Measurements from ENCODE around the gene PTCHD1. TPM values are rescaled to one million over a fixed set of nuclear protein-coding genes. Genes with fewer than 3 reads are reported as not detected.

PTCHD1 gene
- total RNA-seq, 1 donor from 2014 or later: 0.06 TPM

DNA sequence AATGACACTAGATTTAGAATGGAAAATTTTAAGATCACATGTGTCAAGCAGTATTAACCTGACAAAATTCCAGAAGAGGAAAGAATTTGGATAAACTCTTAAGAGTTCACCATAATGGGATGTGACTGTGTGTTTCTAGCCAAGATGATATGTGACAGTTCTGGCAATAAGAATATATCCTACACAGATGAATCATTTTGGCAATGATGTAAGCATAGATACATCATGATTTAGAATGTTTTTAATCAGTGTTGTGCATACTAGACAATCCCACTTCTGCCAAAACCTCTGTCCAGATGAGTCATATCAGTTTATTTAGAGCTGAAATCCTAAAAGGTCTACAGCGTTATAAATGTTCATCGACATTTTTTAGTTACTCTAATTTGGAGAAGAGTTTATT is 48.8 kb downstream of the PTCHD1 start:
- DNase-seq (ENCODE audit: low read depth): no peak
- TF ChIP-seq, protein P1, sequence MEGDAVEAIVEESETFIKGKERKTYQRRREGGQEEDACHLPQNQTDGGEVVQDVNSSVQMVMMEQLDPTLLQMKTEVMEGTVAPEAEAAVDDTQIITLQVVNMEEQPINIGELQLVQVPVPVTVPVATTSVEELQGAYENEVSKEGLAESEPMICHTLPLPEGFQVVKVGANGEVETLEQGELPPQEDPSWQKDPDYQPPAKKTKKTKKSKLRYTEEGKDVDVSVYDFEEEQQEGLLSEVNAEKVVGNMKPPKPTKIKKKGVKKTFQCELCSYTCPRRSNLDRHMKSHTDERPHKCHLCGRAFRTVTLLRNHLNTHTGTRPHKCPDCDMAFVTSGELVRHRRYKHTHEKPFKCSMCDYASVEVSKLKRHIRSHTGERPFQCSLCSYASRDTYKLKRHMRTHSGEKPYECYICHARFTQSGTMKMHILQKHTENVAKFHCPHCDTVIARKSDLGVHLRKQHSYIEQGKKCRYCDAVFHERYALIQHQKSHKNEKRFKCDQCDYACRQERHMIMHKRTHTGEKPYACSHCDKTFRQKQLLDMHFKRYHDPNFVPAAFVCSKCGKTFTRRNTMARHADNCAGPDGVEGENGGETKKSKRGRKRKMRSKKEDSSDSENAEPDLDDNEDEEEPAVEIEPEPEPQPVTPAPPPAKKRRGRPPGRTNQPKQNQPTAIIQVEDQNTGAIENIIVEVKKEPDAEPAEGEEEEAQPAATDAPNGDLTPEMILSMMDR (conservative IDR thresholded peaks at IDR 0.05; ENCODE audit: low read depth, low read length): no peak
- H3K4me3 ChIP-seq (ENCODE audit: low read depth, low read length): no peak overlapping the region

DNA sequence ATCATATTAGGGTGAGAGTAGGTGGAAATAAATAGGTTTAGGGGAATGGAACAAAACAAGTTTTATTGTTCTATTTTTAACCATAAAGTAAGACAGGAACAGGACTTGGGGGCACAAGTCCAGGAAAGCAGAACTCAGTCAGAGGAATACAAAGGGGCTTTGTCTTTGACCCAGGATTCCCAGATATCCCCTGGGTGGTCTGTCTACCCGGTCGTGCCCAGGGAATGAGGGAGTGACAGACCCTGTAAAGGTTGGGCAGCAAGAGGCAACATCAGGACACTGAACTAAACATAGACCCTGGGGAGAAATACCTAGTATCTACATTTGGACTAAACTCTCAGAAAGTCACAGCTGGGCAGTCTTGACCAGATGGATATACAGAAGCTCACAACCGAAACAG is 50.6 kb downstream of the PTCHD1 start:
- TF ChIP-seq, protein P1 (conservative IDR thresholded peaks at IDR 0.05; ENCODE audit: low read depth, low read length): no peak
- no peak overlapping the region for H3K4me3 ChIP-seq (ENCODE audit: low read depth, low read length)
- no peak for DNase-seq (ENCODE audit: low read depth)

DNA sequence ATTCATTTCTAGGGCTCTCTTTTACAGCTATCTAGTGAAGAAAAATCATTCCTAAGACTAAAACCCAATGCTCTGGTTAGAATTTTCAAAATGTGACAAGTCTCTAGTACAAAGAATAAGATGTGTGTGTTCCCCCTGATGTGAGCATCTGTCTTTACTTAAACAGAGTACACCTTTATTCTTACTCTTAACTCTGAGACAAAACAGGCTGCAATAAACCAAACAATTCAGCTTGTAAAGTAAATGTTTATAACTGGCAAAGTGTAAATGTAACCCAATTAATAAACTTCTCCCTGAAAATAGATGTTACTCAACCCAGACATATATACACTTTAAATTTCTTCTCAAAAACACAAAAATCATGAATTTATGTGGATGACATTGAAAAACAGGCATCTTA is 51.6 kb downstream of the PTCHD1 start:
- TF ChIP-seq, protein P1 (conservative IDR thresholded peaks at IDR 0.05; ENCODE audit: low read depth, low read length): no peak
- H3K4me3 ChIP-seq (ENCODE audit: low read depth, low read length): no peak overlapping the region
- no peak for DNase-seq (ENCODE audit: low read depth)

DNA sequence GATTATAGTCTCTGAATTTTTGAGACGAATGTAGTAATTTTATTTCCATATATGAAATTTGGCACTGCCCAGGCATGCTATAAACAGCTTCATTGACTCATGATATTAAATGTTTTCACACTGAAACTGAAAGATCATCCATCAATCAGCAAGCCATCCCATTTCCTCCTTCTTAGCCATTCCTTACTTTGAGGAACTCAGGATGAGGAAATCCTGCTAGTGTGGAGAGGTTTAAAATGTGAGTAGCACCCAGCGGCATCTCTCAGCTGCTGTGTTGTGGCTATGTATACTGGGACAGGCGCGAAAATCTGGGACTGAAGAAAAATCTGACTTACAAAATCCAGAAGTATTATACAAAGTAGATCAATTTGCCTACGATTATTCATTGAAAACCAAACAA is 52.1 kb downstream of the PTCHD1 start:
- TF ChIP-seq, protein P1 (conservative IDR thresholded peaks at IDR 0.05; ENCODE audit: low read depth, low read length): no peak
- no peak for DNase-seq (ENCODE audit: low read depth)
- no peak overlapping the region for H3K4me3 ChIP-seq (ENCODE audit: low read depth, low read length)

DNA sequence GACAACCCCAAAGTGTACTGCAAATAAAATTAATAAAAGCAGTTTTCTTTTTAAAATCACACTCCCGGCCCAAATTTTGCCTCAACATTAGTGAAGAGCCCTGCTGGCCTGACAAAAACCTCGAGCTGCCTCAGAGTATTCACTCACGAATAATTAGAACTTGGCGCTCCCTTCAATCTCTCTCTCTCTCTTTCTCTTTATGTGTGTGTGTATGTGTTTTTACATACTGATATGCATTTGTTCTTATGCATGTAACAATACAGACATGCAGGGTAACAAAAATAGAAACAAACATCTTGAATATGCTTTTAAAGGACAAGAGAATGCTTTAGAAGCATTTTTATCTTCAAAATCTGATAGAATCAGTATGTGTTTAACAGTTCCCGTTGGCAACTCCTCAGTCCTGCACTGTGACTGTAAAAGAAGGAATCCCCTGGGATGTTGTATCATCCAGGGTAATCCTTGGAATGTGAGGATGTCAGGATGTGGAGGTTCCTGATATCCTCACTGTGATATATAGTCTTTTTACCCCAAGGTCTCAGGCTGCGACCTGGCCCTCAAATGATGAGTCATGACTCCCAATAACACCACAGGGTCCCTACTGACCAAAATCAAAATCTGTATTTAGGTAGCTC is 53.0 kb downstream of the PTCHD1 start:
- no peak for DNase-seq (ENCODE audit: low read depth)
- TF ChIP-seq, protein P1 (conservative IDR thresholded peaks at IDR 0.05; ENCODE audit: low read depth, low read length): no peak
- no peak overlapping the region for H3K4me3 ChIP-seq (ENCODE audit: low read depth, low read length)

DNA sequence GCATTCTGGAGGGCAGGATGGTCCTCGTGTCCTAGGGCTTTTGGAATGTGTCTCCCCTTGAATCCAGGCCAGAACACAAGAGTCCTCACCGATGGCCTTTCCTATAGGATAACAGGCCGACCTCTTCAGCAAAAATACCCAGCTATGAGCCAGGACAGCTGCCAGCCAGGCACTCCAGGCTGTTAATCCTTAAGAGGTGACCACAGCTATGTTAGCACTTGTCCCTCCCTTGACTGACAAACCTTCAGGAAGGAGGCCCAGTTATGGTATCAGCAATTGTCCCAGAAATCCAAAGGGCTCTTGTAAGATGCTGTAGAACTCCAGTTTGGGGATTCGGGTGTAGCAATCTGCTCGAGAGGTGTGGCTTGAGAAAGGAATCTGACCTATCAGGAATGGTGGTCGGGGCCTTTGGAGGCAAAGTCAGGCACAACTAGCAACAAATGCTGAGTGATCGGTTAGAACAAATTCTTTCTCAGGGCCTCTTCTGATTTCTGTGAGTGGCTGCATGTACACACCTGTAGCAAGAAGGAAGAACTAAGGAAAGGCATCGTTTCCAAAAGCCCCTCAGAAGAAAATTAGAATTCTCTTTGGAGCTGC is 54.6 kb downstream of the PTCHD1 start:
- DNase-seq (ENCODE audit: low read depth): no peak
- no peak overlapping the region for H3K4me3 ChIP-seq (ENCODE audit: low read depth, low read length)
- TF ChIP-seq, protein P1 (conservative IDR thresholded peaks at IDR 0.05; ENCODE audit: low read depth, low read length): no peak

DNA sequence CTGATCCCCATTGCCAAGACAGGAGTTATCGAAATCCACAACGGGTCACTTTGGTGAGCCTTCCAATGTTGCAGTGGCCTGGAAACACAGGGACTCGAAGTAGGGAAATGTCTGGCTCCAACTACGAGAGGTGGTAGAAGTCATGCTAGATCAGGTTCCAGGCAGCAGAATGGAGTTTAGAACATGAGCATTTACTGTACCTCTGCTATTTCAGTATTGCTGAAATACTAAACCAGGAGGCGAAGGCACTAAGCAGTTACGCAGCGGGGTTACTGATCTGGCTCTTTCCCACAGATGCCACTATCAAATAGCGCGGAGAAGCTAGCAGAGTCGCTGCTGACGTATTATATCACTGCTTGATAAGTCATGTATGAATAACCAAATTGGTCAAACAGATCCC is 56.3 kb downstream of the PTCHD1 start:
- TF ChIP-seq, protein P1 (conservative IDR thresholded peaks at IDR 0.05; ENCODE audit: low read depth, low read length): no peak
- no peak overlapping the region for H3K4me3 ChIP-seq (ENCODE audit: low read depth, low read length)
- no peak for DNase-seq (ENCODE audit: low read depth)

All from epithelial cell of proximal tubule (primary cell).